Uterus (tissue), 4 donors: ENCODE data around the gene PPIP5K2. TPM values are rescaled to one million over a fixed set of nuclear protein-coding genes. Genes with fewer than 3 reads are reported as not detected.

Experiments used
- DNase-seq, 2 donors: peaks; one replicate each; pipeline ENCODE4 v3.0.0-alpha.2; 2019 to 2020
- H3K27ac ChIP-seq, 2 donors: fragments of 200-600 bp; sonication (generic); 1 replicate in 1 of 2; 2 replicates in 1 of 2; pipeline ENCODE4 v1.5.1; 2016 to 2018
- H3K27me3 ChIP-seq, 2 donors: fragments of 200-600 bp; sonication (generic); one replicate each; pipeline ENCODE4 v1.5.1; 2018 to 2019; ENCODE audit warnings: control low read depth in 1 of 2
- H3K36me3 ChIP-seq, 2 donors: fragments of 200-600 bp; sonication (generic); one replicate each; pipeline ENCODE4 v1.5.1; 2019; ENCODE audit warnings: control low read depth in 1 of 2
- H3K4me1 ChIP-seq, 2 donors: fragments of 200-600 bp; sonication (generic); one replicate each; pipeline ENCODE4 v1.5.1; 2018 to 2019; ENCODE audit warnings: control low read depth in 1 of 2
- H3K4me3 ChIP-seq, 2 donors: fragments of 200-600 bp; sonication (generic); 1 replicate in 1 of 2; 2 replicates in 1 of 2; pipeline ENCODE4 v1.5.1; 2018 to 2019; ENCODE audit warnings: mild to moderate bottlenecking in 1 of 2
- H3K9me3 ChIP-seq, 2 donors: fragments of 200-600 bp; sonication (generic); one replicate each; pipeline ENCODE4 v1.5.1; 2019; ENCODE audit warnings: control low read depth in 1 of 2
- CTCF ChIP-seq, 4 experiments: fragments of 200-600 bp in 2 of 4; fragments of 450-650 bp in 2 of 4; sonication (generic) in 2 of 4; IDR thresholded peaks; one replicate each; pipeline ENCODE4 v1.5.1; 2016 to 2019; ENCODE audit warnings: antibody characterized with exemption in 4 of 4, mild to moderate bottlenecking in 2 of 4, moderate library complexity in 1 of 4
- POLR2A ChIP-seq, 2 donors: fragments of 450-650 bp; IDR thresholded peaks; one replicate each; pipeline ENCODE4 v1.6.1; 2016; ENCODE audit warnings: antibody characterized with exemption in 2 of 2, mild to moderate bottlenecking in 1 of 2, moderate library complexity in 1 of 2
- intact Hi-C: fragments of 100-400 bp; cut with DNase I; formaldehyde crosslinking; loops from one replicate; pipeline ENCODE4 v1.15.1; 2023; ENCODE audit warnings: low total_unique reads
- total RNA-seq, 4 donors: library from RNA; depleted of rRNA in 3 of 4; stranded (reverse); fragments of >200 nt in 3 of 4; gene quantifications; one replicate each; pipeline versions ENCODE4 v1.1.0 to v1.2.4, GENCODE V29; 2014 to 2023
- donor health status: DM: yes; HTN: yes; CAD: no.

PPIP5K2 gene
- total RNA-seq, 4 donors from 2014 or later = 31.5 to 120 (median 61.8) TPM

GRCh38 chr5:103101079-103101750, 18.9 kb upstream of the PPIP5K2 start:
- Histone ChIP-seq H3K27ac (no peak overlapping the region), H3K9me3 (no peaks in the 10 kb centered on the region), H3K4me1 (no peaks in the 10 kb centered on the region), H3K4me3 (no peak overlapping the region), H3K36me3 (no peaks in the 10 kb centered on the region), H3K27me3 (no peaks in the 10 kb centered on the region)
- no peak for TF ChIP-seq CTCF (IDR thresholded peaks at IDR 0.05)
- TF ChIP-seq POLR2A (IDR thresholded peaks at IDR 0.05) = no peak
- intact Hi-C loops = no loop called here
- no peak for DNase-seq

GRCh38 chr5:103102234-103102633, 17.9 kb upstream of the PPIP5K2 start:
- H3K27me3 ChIP-seq = no peaks in the 10 kb centered on the region
- H3K9me3 ChIP-seq = no peaks in the 10 kb centered on the region
- DNase-seq = no peak
- H3K27ac ChIP-seq = no peak overlapping the region
- intact Hi-C loops = no loop called here
- no peaks in the 10 kb centered on the region for H3K4me1 ChIP-seq
- H3K36me3 ChIP-seq = no peaks in the 10 kb centered on the region
- TF ChIP-seq POLR2A (IDR thresholded peaks at IDR 0.05) = no peak
- no peak overlapping the region for H3K4me3 ChIP-seq

GRCh38 chr5:103108086-103108485, 12.0 kb upstream of the PPIP5K2 start:
- intact Hi-C loops = no loop called here

GRCh38 chr5:103109277-103109676, 10.8 kb upstream of the PPIP5K2 start:
- Histone ChIP-seq H3K36me3 (no peaks in the 10 kb centered on the region), H3K4me1 (no peaks in the 10 kb centered on the region), H3K4me3 (no peak overlapping the region), H3K27ac (no peak overlapping the region), H3K27me3 (no peaks in the 10 kb centered on the region), H3K9me3 (no peaks in the 10 kb centered on the region)
- no peak for TF ChIP-seq POLR2A (IDR thresholded peaks at IDR 0.05)
- no peak for TF ChIP-seq CTCF (IDR thresholded peaks at IDR 0.05)
- intact Hi-C loops = no loop called here
- DNase-seq = no peak

More at GRCh38 chr5:103108086-103108485, 12.0 kb upstream of the PPIP5K2 start:
- no peak overlapping the region for H3K4me3 ChIP-seq
- H3K36me3 ChIP-seq = no peaks in the 10 kb centered on the region
- no peaks in the 10 kb centered on the region for H3K9me3 ChIP-seq
- no peaks in the 10 kb centered on the region for H3K4me1 ChIP-seq
- H3K27me3 ChIP-seq = no peaks in the 10 kb centered on the region
- TF ChIP-seq CTCF (IDR thresholded peaks at IDR 0.05) = no peak
- no peak for DNase-seq
- no peak overlapping the region for H3K27ac ChIP-seq

- Histone ChIP-seq H3K4me3 (no peak overlapping the region), H3K27ac (no peak overlapping the region), H3K9me3 (no peaks in the 10 kb centered on the region), H3K27me3 (no peaks in the 10 kb centered on the region), H3K4me1 (no peaks in the 10 kb centered on the region), H3K36me3 (no peaks in the 10 kb centered on the region)
- intact Hi-C loops = no loop called here
- TF ChIP-seq POLR2A (IDR thresholded peaks at IDR 0.05) (no peak), CTCF (IDR thresholded peaks at IDR 0.05) (no peak)
- DNase-seq = no peak
Observed at GRCh38 chr5:103110403-103110802, 9.7 kb upstream of the PPIP5K2 start.

- intact Hi-C loops = no loop called here
- H3K36me3 ChIP-seq = no peaks in the 10 kb centered on the region
- no peak overlapping the region for H3K4me3 ChIP-seq
- TF ChIP-seq CTCF (IDR thresholded peaks at IDR 0.05) (no peak), POLR2A (IDR thresholded peaks at IDR 0.05) (no peak)
- H3K4me1 ChIP-seq = no peaks in the 10 kb centered on the region
- no peaks in the 10 kb centered on the region for H3K9me3 ChIP-seq
- no peak for DNase-seq
- no peak overlapping the region for H3K27ac ChIP-seq
- H3K27me3 ChIP-seq = no peaks in the 10 kb centered on the region
Observed at GRCh38 chr5:103111468-103111867, 8.6 kb upstream of the PPIP5K2 start.
